ENCODE results near the gene PIK3R6.

The PIK3R6 gene

DNA sequence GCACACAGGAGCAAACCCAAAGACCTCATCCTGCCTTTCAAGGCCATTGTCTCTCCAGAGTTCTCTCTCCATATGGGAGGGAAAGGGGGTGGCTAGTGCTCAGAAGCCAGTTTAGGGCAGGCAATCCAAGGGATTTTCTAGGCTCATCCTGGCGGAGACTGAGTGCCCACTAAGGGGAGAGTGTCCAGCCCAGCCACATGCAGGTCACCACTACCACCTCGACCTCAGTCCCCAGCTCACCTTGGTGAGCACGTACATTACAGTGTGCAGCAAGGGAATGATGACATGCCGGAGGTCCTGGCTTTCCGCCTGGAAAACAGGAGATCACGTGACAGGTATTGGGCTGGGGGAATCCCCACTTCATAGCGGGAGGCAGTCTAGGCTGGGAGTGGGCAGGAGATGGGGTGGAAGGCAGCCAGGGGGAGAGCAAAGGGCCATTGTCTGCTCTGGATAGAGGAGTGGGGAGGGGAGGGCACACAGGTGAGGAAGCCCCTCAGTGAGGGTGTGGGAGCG is 29.9 kb downstream of the PIK3R6 start:
- H3K4me3 ChIP-seq (ENCODE audit: low read depth, low read length) = no peak overlapping the region
- in situ Hi-C loops (cut with HindIII; ENCODE audit: low sequenced_read_pairs) = no loop called here
- TF ChIP-seq, protein P1, sequence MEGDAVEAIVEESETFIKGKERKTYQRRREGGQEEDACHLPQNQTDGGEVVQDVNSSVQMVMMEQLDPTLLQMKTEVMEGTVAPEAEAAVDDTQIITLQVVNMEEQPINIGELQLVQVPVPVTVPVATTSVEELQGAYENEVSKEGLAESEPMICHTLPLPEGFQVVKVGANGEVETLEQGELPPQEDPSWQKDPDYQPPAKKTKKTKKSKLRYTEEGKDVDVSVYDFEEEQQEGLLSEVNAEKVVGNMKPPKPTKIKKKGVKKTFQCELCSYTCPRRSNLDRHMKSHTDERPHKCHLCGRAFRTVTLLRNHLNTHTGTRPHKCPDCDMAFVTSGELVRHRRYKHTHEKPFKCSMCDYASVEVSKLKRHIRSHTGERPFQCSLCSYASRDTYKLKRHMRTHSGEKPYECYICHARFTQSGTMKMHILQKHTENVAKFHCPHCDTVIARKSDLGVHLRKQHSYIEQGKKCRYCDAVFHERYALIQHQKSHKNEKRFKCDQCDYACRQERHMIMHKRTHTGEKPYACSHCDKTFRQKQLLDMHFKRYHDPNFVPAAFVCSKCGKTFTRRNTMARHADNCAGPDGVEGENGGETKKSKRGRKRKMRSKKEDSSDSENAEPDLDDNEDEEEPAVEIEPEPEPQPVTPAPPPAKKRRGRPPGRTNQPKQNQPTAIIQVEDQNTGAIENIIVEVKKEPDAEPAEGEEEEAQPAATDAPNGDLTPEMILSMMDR (IDR thresholded peaks at IDR 0.05; ENCODE audit: low read depth, low read length) = no peak
- DNase-seq (ENCODE audit: low read depth, low spot score) = no peak

DNA sequence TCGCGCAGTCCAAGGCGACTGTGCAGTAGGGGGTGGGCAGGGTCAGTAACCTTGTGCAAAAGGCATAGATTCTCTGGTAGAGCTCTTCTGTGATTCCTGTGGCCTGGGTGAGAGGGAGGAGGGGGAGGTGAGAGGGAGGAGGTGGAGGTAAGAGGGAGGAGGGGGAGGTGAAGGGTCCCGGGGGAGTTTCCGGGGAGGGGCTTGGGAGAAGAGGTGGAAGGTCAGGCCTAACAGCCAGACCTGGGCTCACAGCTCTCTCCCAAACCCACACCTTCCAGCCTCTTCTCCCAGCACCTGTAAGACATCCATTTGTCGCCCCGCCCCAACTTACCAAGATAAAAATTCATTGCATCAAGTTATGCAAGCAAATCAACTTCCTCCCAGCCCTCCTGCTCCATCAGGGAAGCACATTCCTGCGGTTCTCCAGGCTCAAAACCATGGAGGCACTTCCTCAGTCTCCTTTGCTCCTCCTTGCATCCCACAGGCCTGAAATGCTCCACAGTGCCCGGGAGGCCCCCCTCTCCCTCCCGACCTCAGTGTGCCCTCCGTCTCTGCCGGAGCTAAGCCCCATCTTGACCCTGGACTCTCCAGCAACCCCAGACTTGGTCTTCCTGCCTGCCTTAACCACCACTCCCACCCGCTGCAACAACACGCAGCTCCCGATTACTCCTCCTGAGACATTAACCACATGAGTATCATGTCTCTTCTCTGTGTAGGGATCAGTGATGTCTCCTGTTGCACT is 30.5 kb downstream of the PIK3R6 start:
- in situ Hi-C loops (cut with HindIII; ENCODE audit: low sequenced_read_pairs) = no loop called here
- TF ChIP-seq, protein P1 (IDR thresholded peaks at IDR 0.05; ENCODE audit: low read depth, low read length) = no peak
- no peak overlapping the region for H3K4me3 ChIP-seq (ENCODE audit: low read depth, low read length)
- no peak for DNase-seq (ENCODE audit: low read depth, low spot score)

DNA sequence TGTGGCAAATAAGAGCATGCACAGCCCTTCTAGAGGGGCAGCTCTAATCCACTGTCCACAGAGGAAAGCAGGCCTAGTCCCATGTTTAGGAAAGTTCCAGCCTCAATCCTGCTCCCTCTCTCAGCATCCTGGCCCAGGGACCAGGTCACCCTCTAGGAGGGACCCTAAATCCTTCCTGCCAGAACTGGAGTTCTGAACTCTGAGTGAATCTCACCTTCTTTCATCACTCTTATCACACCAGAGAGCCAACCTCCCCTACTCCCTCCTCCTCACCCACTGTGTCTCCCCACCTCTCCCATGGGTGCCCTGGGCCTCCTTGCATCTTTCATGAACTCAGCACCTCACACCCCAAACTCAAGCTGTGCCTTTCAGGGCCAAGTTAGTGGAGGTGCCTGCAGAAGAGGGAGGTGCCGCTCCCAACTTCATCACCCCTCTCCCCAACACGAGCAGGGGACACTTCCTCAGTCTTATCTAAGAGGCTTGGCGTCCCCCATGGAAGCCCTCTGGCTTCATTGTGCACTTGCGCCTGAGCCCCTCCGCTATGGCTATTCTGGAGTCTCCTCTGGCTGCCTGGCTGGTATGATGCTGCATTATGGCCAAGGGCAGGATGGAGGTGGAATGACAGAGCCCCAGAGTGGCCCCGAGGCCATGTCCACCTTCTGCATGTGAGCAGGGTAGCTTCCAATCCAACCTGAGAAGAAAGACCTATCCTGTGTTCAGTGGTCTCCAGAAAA is 31.7 kb downstream of the PIK3R6 start:
- DNase-seq (ENCODE audit: low read depth, low spot score) = no peak
- in situ Hi-C loops (cut with HindIII; ENCODE audit: low sequenced_read_pairs) = no loop called here
- TF ChIP-seq, protein P1 (IDR thresholded peaks at IDR 0.05; ENCODE audit: low read depth, low read length) = no peak
- no peak overlapping the region for H3K4me3 ChIP-seq (ENCODE audit: low read depth, low read length)

DNA sequence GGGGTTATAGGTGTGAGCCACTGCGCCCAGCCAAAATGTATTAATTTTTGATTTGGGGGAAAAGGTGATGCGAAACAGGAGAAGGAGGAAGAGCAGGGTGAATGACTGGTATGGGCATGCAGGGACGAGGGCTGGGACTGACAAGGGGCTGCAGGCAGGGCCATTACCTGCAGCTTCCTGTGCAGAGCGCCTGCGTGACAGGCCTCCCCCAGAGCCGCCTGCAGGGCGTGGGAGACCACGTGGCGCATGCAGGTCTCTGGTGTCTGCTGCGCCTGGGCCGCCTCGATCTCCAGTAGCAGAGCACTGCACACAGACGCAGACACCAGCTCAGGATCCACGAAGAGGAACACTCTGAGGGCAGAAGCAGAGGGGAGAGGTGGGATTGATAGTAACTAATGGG is 32.4 kb downstream of the PIK3R6 start:
- no peak for DNase-seq (ENCODE audit: low read depth, low spot score)
- in situ Hi-C loops (cut with HindIII; ENCODE audit: low sequenced_read_pairs) = no loop called here
- no peak overlapping the region for H3K4me3 ChIP-seq (ENCODE audit: low read depth, low read length)
- TF ChIP-seq, protein P1 (IDR thresholded peaks at IDR 0.05; ENCODE audit: low read depth, low read length) = no peak

DNA sequence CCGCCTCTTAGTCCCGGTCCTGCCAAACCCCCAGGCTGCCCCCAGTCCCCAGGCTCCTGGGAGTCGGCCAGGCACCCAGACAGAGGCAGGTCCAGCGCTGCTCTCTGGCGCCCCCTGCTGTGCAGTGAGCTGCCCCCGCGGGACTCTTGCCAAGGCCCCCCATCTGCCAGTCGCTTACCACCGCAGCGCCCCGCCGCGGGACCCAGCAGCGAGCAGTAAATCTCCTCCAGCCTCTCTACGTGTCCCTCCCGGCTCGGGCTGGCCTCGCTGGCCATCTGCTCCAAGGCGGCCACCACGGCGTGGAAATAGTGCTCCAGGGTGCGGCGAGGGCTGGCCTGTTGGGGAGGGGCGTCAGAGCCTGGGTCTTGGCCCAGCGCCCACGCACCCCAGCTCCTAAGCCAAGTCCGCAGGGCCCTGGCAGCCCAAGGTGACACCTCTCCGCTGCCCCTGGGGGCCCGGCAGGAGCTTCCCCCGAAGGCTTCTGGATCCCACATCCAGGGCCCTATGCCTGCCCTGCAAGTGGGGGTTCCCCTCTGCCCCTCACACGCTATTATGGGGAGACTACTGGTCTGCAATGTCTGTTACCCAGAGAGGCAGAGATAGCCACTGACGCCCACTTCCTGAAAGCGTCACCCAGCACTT is 34.6 kb downstream of the PIK3R6 start:
- no peak for DNase-seq (ENCODE audit: low read depth, low spot score)
- TF ChIP-seq, protein P1 (IDR thresholded peaks at IDR 0.05; ENCODE audit: low read depth, low read length) = peak; percentile 40
- in situ Hi-C loops (cut with HindIII; ENCODE audit: low sequenced_read_pairs) = no loop called here
- H3K4me3 ChIP-seq (ENCODE audit: low read depth, low read length) = no peak overlapping the region

DNA sequence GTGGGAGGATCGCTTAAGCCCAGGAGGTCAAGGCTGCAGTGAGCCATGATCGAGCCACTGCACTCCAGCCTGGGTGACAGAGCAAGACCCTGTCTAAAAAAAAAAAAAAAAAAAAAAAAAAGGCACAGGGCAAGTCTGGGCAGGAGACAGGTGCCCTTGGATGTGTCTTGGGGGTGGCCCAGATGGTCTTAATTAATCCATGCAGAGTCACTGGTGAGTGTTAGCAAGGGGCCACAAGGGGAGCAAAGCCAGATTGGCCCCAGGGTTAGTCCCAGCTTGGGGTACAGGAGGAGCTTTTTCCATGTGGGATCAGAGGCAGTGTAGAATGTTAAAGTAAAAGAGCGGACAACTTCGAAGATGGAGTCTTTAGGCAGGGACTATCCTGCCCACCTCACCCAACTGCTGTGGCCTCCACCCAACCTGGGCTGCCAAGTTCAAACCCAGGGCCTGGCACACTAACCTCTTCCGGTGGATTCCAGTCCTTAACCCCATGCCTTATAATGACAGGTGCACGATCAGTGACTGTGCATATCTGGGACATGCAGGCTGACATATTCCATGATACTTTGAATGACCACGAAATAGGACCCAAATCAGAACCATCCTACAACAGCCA is 36.1 kb downstream of the PIK3R6 start:
- in situ Hi-C loops (cut with HindIII; ENCODE audit: low sequenced_read_pairs) = no loop called here
- TF ChIP-seq, protein P1 (IDR thresholded peaks at IDR 0.05; ENCODE audit: low read depth, low read length) = no peak
- DNase-seq (ENCODE audit: low read depth, low spot score) = no peak
- H3K4me3 ChIP-seq (ENCODE audit: low read depth, low read length) = no peak overlapping the region

All from astrocyte of the spinal cord (primary cell).